Epithelial cell of proximal tubule (primary cell): Measurements from ENCODE around the gene PHB1. TPM values are rescaled to one million over a fixed set of nuclear protein-coding genes. Genes with fewer than 3 reads are reported as not detected.

Source experiments
- DNase-seq: peaks from one replicate; pipeline ENCODE4 v3.0.0-alpha.2; 2011; ENCODE audit warnings: low read depth
- H3K4me3 ChIP-seq: 2 replicates; pipeline ENCODE4 v1.5.1; 2011; ENCODE audit warnings: low read depth, mild to moderate bottlenecking, low read length
- CTCF ChIP-seq: conservative IDR thresholded peaks from 2 replicates; pipeline ENCODE4 v1.5.1; 2012; ENCODE audit warnings: low read depth, mild to moderate bottlenecking, low read length
- total RNA-seq: library from RNA; depleted of rRNA; stranded (reverse); fragments of >200 nt; gene quantifications from 2 replicates; pipeline ENCODE4 v1.2.3, GENCODE V29; 2015

Gene PHB1
- total RNA-seq, 1 donor from 2014 or later: 166 TPM

- DNase-seq: no peak
- no peak for TF ChIP-seq CTCF
- no peak overlapping the region for H3K4me3 ChIP-seq
These were observed 33.1 kb upstream of the PHB1 start for GRCh38 chr17:49447628-49448302.

- DNase-seq: no peak
- no peak for TF ChIP-seq CTCF
- no peak overlapping the region for H3K4me3 ChIP-seq
These were observed 30.9 kb upstream of the PHB1 start for GRCh38 chr17:49445591-49445990.

GRCh38 chr17:49444384-49444783 is 29.7 kb upstream of the PHB1 start:
- TF ChIP-seq CTCF: no peak
- no peak overlapping the region for H3K4me3 ChIP-seq
- no peak for DNase-seq

GRCh38 chr17:49443862-49444261 is 29.2 kb upstream of the PHB1 start:
- DNase-seq: no peak
- TF ChIP-seq CTCF: no peak
- H3K4me3 ChIP-seq: no peak overlapping the region

- no peak for DNase-seq
- TF ChIP-seq CTCF: no peak
- no peak overlapping the region for H3K4me3 ChIP-seq
These were observed 27.4 kb upstream of the PHB1 start for GRCh38 chr17:49442041-49442440.

GRCh38 chr17:49441578-49441977 is 26.9 kb upstream of the PHB1 start:
- no peak overlapping the region for H3K4me3 ChIP-seq
- TF ChIP-seq CTCF: no peak
- DNase-seq: no peak

- no peak for TF ChIP-seq CTCF
- no peak overlapping the region for H3K4me3 ChIP-seq
- no peak for DNase-seq
These were observed 25.9 kb upstream of the PHB1 start for GRCh38 chr17:49440581-49440980.
